Stomach (tissue), 4 donors: ENCODE results near the gene CTNNA3.

Experiments
- CTCF ChIP-seq, 7 experiments: fragments of 450-650 bp in 4 of 7; fragments of 200-600 bp in 3 of 7; sonication (generic) in 3 of 7; IDR thresholded peaks; one replicate each; pipeline ENCODE4 v1.5.1; 2016 to 2019; ENCODE audit warnings: antibody characterized with exemption in 7 of 7, control low read depth in 2 of 7, mild to moderate bottlenecking in 1 of 7
- EP300 ChIP-seq: sonication (generic); formaldehyde crosslinking; IDR thresholded peaks from one replicate; pipeline ENCODE4 v1.6.1; 2017; ENCODE audit warnings: antibody characterized with exemption
- POLR2A ChIP-seq, 4 donors: fragments of 450-650 bp; IDR thresholded peaks; one replicate each; pipeline ENCODE4 v1.6.1; 2016; ENCODE audit warnings: antibody characterized with exemption in 4 of 4, control low read depth in 2 of 4, mild to moderate bottlenecking in 1 of 4, moderate library complexity in 1 of 4
- POLR2AphosphoS5 ChIP-seq, 3 donors: sonication (generic); formaldehyde crosslinking; IDR thresholded peaks; one replicate each; pipeline ENCODE4 v1.6.1; 2016; ENCODE audit warnings: antibody characterized with exemption in 3 of 3

- no peak for TF ChIP-seq CTCF (IDR thresholded peaks at IDR 0.05)
- TF ChIP-seq POLR2A (IDR thresholded peaks at IDR 0.05): no peak
- TF ChIP-seq POLR2AphosphoS5 (IDR thresholded peaks at IDR 0.05): no peak
- no peak for TF ChIP-seq EP300
Observed at GRCh38 chr10:67242528-67242927, 453.5 kb downstream of the CTNNA3 start.
